Fibroblast of gingiva (primary cell): ENCODE results near the gene ABCF2.

Experiments
- DNase-seq: peaks from one replicate; pipeline ENCODE4 v3.0.0-alpha.2; 2011; ENCODE audit warnings: low read depth

ABCF2 gene

DNA sequence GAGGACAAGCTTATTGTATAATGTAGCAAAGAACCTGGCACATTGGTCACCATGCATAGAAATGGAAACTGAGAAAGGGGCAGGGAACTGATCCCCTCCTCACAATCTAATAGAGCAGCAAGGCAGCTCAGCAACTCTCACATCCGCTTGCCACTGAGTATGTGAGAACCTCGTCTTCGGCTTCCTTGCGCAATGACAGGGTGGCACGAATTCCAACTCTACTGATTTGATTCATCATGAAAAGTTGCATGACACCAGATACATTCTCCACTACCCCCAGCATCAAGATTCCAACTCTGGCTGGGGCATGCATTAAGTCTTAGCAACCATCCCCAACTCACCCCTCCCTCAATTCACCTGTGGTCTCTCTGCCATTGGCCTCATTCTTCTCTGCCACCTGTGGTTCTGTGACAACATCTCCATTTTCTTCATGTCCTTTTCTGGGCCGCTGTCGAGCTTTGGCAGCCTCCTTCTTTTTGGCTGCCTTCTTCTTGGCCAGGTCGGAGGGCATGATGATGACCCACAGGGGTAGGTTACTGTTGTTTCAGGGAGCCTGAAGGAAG, 976 bp downstream of the ABCF2 start:
- DNase-seq, result peak; percentile 45

GRCh38 chr7:151223728-151224127, 3.3 kb downstream of the ABCF2 start:
- no peak for DNase-seq

- no peak for DNase-seq
Observed at GRCh38 chr7:151218170-151218569, 8.8 kb downstream of the ABCF2 start.

- DNase-seq, result no peak
Observed at GRCh38 chr7:151215396-151215795, 11.6 kb downstream of the ABCF2 start.

DNA sequence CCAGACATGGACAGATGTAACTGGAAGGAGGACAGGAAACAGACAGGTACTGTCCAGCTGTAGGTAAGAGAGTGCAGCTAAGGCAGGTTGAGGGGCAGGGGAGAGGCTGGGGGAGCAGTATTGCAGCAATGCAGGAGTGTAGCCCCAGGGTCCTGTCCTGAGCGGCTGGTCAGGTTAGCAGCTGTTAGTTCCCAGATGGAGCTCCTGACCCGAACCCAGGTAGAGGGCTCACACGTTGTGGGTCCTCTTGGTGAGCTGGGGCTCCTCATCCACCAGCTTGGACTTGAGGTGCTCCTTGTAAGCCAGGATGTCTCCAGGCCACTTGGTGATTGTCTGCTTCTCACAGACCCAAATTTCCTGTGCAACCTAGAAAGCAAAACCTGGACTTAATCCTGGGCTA, 13.2 kb downstream of the ABCF2 start:
- DNase-seq, result no peak

- no peak for DNase-seq
Observed at GRCh38 chr7:151212626-151213025, 14.4 kb downstream of the ABCF2 start.

- DNase-seq, result no peak
Observed at GRCh38 chr7:151211155-151211772, 15.7 kb downstream of the ABCF2 start.

DNA sequence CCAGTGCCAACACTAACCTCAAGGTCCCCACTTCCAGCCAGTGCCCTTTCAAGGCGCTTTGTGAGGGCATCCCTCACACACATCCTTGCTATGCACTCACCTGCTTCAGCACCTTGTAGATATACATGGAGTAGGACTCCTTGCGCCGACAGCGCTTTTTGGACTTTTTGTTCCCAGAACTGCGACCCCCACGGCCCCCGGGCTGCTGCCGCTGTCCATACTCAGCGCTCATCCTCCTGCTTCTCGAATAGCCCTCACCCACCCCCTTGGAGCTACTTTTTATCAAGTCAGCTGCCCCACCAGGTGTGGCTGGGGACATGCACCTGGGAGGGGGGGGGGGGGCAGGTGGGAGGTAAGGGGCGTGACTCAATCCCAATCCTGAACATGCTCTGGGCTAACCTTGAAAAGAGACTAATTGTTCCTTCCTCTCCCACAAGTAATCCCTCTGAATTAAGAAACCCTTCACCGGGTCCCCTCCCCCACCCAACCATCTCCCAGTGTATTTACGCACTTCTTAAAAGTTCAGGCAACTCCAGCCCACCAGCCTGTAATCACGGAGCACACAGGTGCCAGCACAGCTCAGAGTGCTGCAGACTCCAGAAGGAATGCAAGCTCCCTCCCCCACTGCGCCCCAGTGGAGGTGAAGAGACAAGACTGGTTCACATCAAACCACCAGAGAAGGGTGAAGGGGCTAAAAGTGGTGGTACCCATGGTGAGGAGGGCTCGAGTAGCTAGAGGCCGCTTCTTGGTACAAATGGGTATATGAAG, 16.7 kb downstream of the ABCF2 start, which contains the start of gene H2BK1:
H2BK1 (minus strand) TSS at position 402 of the 768 bp plus-strand sequence; CDS start at position 232, 170 bp downstream.
- no peak for DNase-seq

GRCh38 chr7:151209588-151209987, 17.4 kb downstream of the ABCF2 start:
- DNase-seq, result no peak

GRCh38 chr7:151208253-151208862, 18.6 kb downstream of the ABCF2 start:
- no peak for DNase-seq

- DNase-seq, result no peak
Observed at GRCh38 chr7:151207804-151208203, 19.2 kb downstream of the ABCF2 start.

DNA sequence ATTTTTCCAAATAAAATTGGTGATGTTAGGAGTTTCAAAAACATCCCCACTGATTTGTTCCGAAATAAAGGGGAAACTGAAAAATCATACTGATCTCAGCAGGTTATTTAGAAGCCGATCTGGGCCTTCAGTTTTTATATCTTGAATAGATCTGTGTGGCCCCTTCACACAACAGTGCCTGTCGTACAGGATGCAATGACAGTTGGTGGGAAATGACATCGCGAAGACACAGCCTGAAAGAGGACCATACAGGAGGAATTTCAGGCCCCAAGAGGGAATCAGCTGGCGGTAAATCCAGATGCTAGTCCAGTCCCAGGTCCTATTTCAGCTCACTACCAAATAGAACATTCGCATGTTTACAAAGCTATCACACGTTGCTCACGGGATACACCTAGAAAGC, 19.7 kb downstream of the ABCF2 start:
- no peak for DNase-seq

DNA sequence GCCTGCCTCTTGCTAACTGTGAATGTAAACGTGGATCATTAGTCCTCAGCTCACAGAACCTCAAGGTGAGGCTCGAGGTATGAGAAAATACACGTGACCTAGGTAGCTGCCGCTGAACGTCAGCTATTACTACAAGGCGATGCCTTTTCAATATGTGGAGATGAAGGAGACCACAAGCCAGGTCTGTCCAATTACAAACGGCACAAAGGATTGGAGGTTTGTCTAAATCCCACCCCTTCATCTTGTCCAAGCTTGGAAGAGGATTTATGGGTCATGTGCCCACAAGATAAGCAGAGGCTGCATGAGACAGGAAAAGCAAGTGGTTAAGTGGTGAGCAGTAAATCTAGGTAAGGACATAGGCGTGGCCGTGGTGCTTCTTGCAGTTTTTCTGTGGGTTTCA, 20.1 kb downstream of the ABCF2 start:
- DNase-seq, result no peak

DNA sequence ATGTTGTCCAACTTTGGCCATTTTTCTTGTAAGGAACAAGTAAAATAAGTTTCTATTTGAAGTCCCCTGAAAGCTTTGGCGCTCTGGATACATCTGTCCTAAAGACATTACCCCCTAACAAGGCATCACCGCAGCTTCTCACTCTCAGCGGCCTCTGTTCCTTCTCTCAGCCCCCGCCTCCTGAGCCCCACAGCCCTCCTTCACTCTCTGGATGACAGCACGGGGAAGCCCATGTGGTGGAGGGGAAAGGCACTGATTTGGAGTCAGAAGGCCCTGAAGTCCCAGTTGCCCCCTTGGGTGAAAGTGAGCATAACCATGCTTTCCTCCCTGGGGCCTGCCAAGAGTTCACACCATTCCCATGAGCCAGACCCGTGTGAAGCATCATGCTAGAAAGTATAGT, 21.3 kb downstream of the ABCF2 start:
- no peak for DNase-seq

- DNase-seq, result no peak
Observed at GRCh38 chr7:151204383-151205032, 22.5 kb downstream of the ABCF2 start.

DNA sequence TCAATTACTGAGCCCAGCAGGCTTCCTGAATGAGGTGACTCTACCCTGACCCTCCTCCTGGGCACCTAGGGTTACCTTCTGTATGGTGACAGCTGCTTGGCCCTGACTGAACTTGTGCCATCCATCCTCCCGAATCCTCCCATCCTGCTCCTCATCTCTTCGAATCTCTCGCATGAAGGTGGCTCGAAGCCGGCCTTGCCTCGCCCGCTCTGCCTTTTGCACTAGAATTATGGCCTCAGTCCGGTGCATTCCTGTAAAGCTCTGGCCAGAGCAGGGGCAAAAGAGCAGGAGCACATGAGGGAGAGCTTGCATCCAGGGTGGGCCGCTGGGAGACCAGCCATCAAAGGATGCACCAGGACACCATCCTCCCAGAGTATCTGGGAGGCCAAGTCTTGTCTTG, 24.2 kb downstream of the ABCF2 start:
- DNase-seq, result no peak

DNA sequence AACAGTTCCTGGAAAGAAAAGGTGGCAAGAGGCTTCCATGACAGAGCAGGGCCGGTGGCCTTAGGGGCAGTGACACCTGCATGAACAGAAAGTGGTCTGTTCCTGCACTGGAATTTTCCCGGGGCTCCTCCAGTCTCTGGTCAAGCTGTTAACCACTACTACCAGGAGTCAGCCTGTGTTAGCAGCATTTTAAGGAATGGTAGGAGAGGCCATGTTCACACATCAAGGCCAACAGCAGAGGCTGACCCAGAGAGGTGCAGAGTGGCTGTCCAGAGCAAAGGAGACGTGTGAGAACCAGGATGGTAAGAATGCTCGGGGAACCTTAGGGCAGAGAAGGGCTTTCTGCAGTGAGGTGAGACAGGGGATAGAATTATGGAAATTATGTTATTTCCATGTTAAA, 25.3 kb downstream of the ABCF2 start:
- no peak for DNase-seq

- DNase-seq, result no peak
Observed at GRCh38 chr7:151201344-151201743, 25.7 kb downstream of the ABCF2 start.

DNA sequence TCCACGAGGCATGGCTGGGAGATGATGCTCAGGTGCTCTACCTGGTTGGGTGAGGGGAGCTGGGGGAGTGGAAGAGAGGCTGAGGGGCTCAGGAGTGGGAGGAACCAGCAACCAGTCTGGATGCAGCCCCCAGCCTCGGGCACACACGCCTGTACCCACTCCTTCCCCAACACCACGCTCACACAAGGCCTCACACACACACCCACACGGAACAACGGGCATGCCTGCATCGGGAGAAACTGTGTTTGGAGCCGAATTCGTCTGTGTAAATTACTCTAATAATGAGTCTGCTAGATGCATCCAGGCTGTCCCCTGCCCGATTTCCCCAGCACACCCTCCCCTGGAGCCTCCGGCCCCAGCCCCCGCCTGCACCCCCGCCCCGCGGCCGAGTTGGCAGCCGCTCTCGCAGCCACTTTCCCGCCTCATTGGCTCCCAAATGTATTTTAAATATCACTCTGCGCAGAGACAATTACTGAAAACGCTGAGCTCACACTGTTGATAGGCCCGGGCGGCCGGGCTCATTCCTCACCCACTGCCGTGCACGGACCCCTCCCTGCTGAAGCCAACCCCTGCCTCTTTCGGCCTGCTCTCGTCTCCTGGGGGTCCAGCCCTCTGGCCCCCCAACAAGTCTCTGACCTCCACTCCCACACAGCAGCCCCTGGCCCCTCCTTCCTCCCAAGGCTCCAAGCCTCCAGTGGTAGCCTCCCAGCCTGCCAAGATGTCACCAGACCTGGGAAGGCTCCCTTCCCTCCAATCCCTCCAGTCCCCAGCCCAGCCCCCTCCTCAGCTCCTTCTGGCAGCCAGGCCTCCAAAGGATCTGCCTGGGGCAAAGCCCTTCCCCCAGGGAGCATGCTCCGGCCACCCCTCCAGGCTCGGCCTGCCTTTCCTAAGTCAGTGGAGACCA, 27.8 kb downstream of the ABCF2 start:
- no peak for DNase-seq

DNA sequence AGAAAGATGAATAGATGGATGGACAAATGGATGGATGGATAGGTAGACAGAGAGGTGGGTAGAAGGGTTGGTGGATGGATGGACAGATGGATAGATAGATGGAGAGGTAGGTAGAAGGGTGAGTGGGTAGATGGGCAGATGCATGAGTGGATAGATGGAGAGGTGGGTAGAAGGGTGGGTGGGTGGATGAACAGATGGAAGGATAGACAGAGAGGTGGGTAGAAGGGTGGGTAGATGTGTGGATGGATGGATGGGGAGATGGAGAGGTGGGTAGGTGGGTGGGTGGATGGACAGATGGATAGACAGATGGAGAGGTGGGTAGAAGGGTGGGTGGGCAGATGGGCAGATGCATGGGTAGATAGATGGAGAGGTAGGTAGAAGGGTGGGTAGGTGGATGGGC, 29.1 kb downstream of the ABCF2 start:
- DNase-seq, result no peak
